Neural crest cell (in vitro differentiated cells): ENCODE data around the gene STK4. TPM values are rescaled to one million over a fixed set of nuclear protein-coding genes. Genes with fewer than 3 reads are reported as not detected.

ENCODE experiments used
- DNase-seq: peaks from one replicate; pipeline ENCODE4 v3.0.0; 2021; ENCODE audit warnings: low read depth, mixed read lengths, low spot score
- H3K27ac Mint-ChIP-seq: one replicate; pipeline ENCODE4 v1.8.0; 2021; ENCODE audit warnings: mild to moderate bottlenecking, mixed read lengths; ENCODE audit not compliant: unreplicated experiment
- H3K27me3 Mint-ChIP-seq: 2 replicates; pipeline ENCODE4 v1.8.0; 2021; ENCODE audit warnings: low read depth, mild to moderate bottlenecking, mixed read lengths
- H3K36me3 Mint-ChIP-seq: 2 replicates; pipeline ENCODE4 v1.8.0; 2021; ENCODE audit warnings: low read depth, mild to moderate bottlenecking, mixed read lengths
- H3K4me1 Mint-ChIP-seq: 2 replicates; pipeline ENCODE4 v1.8.0; 2021; ENCODE audit warnings: mixed read lengths
- H3K4me3 Mint-ChIP-seq: one replicate; pipeline ENCODE4 v1.8.0; 2021; ENCODE audit warnings: mild to moderate bottlenecking, mixed read lengths
- H3K9me3 Mint-ChIP-seq: 2 replicates; pipeline ENCODE4 v1.8.0; 2021; ENCODE audit warnings: mixed read lengths
- total RNA-seq: library from RNA; stranded (reverse); gene quantifications from 2 replicates; pipeline ENCODE4 v1.2.1, GENCODE V29; 2021
- TF ChIP-seq, protein P1 (sequence below): fragments of 200-600 bp; sonication (generic); conservative IDR thresholded peaks from 2 replicates; pipeline ENCODE4 v1.5.0; 2021; ENCODE audit warnings: antibody characterized with exemption, mild to moderate bottlenecking

The STK4 gene
- total RNA-seq, 1 donor from 2014 or later = 41.2 TPM

DNA sequence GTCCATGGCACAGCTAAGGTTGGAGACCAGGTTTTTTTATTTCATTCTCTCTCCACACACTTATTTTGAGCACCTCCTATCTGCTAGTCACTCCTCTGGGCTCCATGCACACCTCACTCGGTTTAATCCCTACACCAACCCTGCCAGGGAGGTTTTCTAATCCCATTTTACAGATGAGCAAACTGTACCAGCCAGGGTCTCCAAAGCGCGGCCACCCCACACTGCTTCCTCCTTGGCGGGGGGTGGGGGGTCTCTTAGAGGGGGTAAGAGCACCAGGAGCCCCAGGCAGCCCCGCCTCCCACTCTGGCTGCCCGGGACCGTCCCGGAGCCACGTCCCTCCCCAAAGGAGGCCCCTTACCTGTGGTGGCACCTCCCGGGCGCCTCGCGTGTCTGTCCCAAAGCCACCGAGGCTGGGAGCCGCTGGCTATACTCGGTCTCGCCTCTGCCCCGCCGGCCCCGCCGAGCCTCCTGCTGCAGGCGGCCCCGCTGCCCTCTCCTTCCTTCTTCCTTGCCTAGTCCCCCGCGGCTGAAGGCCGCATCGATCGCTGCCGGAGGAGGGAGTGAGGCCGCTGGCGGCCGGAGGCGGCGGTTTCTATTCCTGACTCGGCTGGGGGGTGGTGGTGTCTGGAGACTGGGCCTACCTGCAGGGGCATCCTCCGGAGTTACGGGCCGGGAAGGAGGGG lies 134.4 kb downstream of the STK4 start, which contains the start of gene KCNS1:
Gene KCNS1, minus strand, starts transcription at position 565 of the 683 bp plus-strand sequence. CDS start 1,891 bp downstream, outside the sequence.
- Mint-ChIP-seq H3K9me3 (no peaks in the 10 kb centered on the region), H3K36me3 (no peaks in the 10 kb centered on the region), H3K27me3 (peaks cover 69% of the 10 kb centered on the region), H3K4me3 (no peak within 1 kb of the TSS), H3K27ac (no peak within 1 kb of the TSS), H3K4me1 (peaks cover 3% of the 10 kb centered on the region)
- DNase-seq = peak; percentile 41
- TF ChIP-seq, protein P1, sequence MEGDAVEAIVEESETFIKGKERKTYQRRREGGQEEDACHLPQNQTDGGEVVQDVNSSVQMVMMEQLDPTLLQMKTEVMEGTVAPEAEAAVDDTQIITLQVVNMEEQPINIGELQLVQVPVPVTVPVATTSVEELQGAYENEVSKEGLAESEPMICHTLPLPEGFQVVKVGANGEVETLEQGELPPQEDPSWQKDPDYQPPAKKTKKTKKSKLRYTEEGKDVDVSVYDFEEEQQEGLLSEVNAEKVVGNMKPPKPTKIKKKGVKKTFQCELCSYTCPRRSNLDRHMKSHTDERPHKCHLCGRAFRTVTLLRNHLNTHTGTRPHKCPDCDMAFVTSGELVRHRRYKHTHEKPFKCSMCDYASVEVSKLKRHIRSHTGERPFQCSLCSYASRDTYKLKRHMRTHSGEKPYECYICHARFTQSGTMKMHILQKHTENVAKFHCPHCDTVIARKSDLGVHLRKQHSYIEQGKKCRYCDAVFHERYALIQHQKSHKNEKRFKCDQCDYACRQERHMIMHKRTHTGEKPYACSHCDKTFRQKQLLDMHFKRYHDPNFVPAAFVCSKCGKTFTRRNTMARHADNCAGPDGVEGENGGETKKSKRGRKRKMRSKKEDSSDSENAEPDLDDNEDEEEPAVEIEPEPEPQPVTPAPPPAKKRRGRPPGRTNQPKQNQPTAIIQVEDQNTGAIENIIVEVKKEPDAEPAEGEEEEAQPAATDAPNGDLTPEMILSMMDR = no peak

DNA sequence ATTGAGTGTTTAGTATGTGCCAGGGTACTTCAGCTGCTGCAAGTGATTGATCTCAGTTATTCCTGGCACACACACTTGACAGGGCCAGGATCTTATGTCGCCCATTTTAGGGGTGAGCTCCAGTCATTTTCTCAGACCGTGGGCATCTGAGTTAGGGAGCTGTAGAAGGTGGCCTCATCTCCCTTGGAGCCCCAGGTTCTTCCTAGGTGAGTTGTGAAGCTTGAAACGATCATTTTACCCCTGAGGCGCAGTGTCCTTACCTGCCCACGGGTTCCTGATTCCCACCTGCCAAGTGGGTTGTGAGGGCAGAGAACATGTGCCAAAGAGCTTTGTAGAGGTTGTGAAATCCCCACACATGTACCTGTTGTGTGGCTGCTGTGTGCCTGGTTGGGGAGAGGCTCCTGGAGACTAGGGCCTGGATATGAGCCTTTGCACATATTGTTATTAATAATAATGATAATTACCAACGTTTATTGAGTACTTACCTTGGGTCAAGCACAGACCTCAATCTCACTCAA lies 135.1 kb downstream of the STK4 start:
- no peaks in the 10 kb centered on the region for H3K36me3 Mint-ChIP-seq
- no peak for DNase-seq
- TF ChIP-seq, protein P1 = no peak
- H3K9me3 Mint-ChIP-seq = no peaks in the 10 kb centered on the region
- H3K27ac Mint-ChIP-seq = no peak overlapping the region
- no peak overlapping the region for H3K4me3 Mint-ChIP-seq
- peaks cover 3% of the 10 kb centered on the region for H3K4me1 Mint-ChIP-seq
- H3K27me3 Mint-ChIP-seq = peaks cover 67% of the 10 kb centered on the region

DNA sequence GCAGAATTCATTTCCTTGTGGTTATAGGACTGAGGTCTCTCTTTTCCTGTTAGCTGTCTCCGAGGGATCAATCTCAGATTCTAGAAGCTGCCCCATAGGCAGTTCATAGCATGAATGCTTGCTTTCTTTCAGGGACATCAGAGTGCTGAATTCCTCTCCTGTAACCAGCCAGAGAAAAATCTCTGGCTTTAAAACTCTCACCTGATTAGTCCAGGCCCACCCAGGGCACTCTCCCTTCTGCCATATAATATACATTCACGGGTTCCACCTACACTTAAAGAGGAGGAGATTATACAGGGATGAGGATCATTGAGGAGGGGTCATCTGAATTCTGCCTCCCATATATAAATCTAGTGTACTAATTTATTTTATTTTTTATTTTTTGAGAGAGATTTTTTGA lies 136.8 kb downstream of the STK4 start:
- peaks cover 3% of the 10 kb centered on the region for H3K4me1 Mint-ChIP-seq
- peaks cover 66% of the 10 kb centered on the region for H3K27me3 Mint-ChIP-seq
- TF ChIP-seq, protein P1 = no peak
- DNase-seq = no peak
- no peaks in the 10 kb centered on the region for H3K9me3 Mint-ChIP-seq
- H3K36me3 Mint-ChIP-seq = no peaks in the 10 kb centered on the region
- no peak overlapping the region for H3K27ac Mint-ChIP-seq
- no peak overlapping the region for H3K4me3 Mint-ChIP-seq

DNA sequence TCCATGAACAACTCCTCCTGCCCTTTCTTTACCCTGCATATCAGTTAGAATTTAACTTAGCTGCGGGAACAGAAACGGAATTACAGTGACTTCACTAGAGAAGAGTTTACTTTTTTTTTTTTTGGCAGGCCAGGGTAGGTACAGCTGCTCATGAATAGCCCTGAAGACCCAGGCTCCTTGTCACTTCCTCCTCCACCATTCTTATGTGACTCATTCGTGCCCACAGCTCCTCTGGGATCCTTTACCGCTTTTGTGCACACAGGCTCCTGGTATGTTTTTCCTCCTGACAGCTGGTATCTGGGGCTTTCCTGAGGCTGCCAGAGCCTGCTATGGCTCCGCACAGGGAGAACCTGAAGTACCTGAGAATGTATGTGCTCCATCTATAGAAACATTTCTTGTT lies 138.5 kb downstream of the STK4 start:
- Mint-ChIP-seq H3K9me3 (no peaks in the 10 kb centered on the region), H3K4me3 (no peak overlapping the region), H3K27ac (no peak overlapping the region), H3K4me1 (peaks cover 3% of the 10 kb centered on the region), H3K36me3 (no peaks in the 10 kb centered on the region), H3K27me3 (peaks cover 60% of the 10 kb centered on the region)
- no peak for DNase-seq
- TF ChIP-seq, protein P1 = no peak

DNA sequence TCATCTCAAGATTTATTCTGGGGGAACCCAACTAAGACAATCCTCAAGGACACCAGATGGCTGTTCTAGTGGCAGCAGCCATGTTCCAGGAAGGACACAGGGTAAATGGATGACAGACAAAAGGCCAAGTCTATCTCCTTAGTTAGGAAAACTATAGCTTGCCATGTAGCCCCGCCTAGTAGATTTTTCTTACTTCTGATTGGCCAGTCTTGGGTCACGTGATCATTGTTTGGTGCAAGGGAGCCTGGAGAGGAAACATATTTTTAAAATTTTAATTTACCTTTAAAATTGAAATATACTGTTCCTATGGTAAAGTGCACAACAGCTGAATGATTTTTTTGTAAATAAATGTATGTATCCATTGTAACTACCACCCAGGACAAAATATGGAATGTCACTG lies 139.0 kb downstream of the STK4 start:
- TF ChIP-seq, protein P1 = no peak
- H3K36me3 Mint-ChIP-seq = no peaks in the 10 kb centered on the region
- no peak overlapping the region for H3K27ac Mint-ChIP-seq
- DNase-seq = no peak
- no peaks in the 10 kb centered on the region for H3K9me3 Mint-ChIP-seq
- H3K4me1 Mint-ChIP-seq = peaks cover 3% of the 10 kb centered on the region
- H3K4me3 Mint-ChIP-seq = no peak overlapping the region
- H3K27me3 Mint-ChIP-seq = peaks cover 54% of the 10 kb centered on the region
